Colonic mucosa (tissue), 4 donors: ENCODE measurements around the gene WBP2NL. TPM values are rescaled to one million over a fixed set of nuclear protein-coding genes. Genes with fewer than 3 reads are reported as not detected.

Experiments used
- DNase-seq: peaks from one replicate; pipeline ENCODE4 v3.0.0-alpha.2; 2020
- H3K27ac ChIP-seq: fragments of 200-600 bp; one replicate; pipeline ENCODE4 v1.8.0; 2021
- H3K27me3 ChIP-seq: fragments of 200-600 bp; one replicate; pipeline ENCODE4 v1.8.0; 2021
- H3K36me3 ChIP-seq: fragments of 200-600 bp; one replicate; pipeline ENCODE4 v1.8.0; 2021
- H3K4me1 ChIP-seq: fragments of 200-600 bp; one replicate; pipeline ENCODE4 v1.8.0; 2021; ENCODE audit warnings: mild to moderate bottlenecking
- H3K4me3 ChIP-seq: fragments of 200-600 bp; one replicate; pipeline ENCODE4 v1.8.0; 2021
- H3K9ac ChIP-seq, 2 donors: one replicate each; pipeline ENCODE4 v1.7.0; 2013; ENCODE audit warnings: control low read depth in 2 of 2, low read depth in 2 of 2, low read length in 2 of 2
- H3K9me3 ChIP-seq: fragments of 200-600 bp; one replicate; pipeline ENCODE4 v1.8.0; 2021
- intact Hi-C: fragments of 100-400 bp; cut with DNase I; formaldehyde crosslinking; loops from one replicate; pipeline ENCODE4 v1.14.1; 2022
- total RNA-seq, 2 donors: library from RNA; stranded (reverse); fragmentation: NEBNext Ultra II Directional in 1 of 2; extraction: Animal tissue kit (Norgen Biotek cat#: 25700) in 1 of 2; gene quantifications; one replicate each; pipeline ENCODE4 v1.2.1, GENCODE V29; 2021
- TF ChIP-seq, protein P1 (sequence below): fragments of 200-600 bp; IDR thresholded peaks from one replicate; pipeline ENCODE4 v1.8.0; 2022; ENCODE audit warnings: antibody characterized with exemption, mild to moderate bottlenecking
- donor health status: healthy.
- donor health status: DM: no; HTN: no; CAD: no.
- donor health status: DM: no; HTN: no; CAD: no.

WBP2NL gene
- total RNA-seq, 2 donors from 2014 or later, result 1.1 to 1.9 TPM

DNA sequence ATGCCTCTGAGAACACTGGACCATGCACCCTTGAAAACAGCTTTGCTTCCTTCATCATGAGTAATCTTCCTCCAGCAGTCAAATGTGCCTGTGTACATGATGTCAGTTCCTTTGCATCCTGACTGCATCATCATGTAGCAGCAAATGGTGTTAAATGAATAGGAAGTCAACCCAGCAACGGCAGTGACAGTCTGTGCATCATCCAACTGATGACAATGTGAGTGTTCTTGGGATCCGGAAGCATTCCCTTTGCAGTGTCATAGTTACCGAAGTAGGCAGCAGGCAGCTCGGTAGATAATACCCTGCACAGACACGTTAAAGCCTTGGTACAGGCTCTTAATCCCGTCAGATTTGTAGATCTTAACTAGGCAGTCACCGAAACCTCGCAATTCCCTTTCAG, 2.5 kb downstream of the WBP2NL start:
- no peaks in the 10 kb centered on the region for H3K36me3 ChIP-seq
- TF ChIP-seq, protein P1, sequence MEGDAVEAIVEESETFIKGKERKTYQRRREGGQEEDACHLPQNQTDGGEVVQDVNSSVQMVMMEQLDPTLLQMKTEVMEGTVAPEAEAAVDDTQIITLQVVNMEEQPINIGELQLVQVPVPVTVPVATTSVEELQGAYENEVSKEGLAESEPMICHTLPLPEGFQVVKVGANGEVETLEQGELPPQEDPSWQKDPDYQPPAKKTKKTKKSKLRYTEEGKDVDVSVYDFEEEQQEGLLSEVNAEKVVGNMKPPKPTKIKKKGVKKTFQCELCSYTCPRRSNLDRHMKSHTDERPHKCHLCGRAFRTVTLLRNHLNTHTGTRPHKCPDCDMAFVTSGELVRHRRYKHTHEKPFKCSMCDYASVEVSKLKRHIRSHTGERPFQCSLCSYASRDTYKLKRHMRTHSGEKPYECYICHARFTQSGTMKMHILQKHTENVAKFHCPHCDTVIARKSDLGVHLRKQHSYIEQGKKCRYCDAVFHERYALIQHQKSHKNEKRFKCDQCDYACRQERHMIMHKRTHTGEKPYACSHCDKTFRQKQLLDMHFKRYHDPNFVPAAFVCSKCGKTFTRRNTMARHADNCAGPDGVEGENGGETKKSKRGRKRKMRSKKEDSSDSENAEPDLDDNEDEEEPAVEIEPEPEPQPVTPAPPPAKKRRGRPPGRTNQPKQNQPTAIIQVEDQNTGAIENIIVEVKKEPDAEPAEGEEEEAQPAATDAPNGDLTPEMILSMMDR, result no peak

DNA sequence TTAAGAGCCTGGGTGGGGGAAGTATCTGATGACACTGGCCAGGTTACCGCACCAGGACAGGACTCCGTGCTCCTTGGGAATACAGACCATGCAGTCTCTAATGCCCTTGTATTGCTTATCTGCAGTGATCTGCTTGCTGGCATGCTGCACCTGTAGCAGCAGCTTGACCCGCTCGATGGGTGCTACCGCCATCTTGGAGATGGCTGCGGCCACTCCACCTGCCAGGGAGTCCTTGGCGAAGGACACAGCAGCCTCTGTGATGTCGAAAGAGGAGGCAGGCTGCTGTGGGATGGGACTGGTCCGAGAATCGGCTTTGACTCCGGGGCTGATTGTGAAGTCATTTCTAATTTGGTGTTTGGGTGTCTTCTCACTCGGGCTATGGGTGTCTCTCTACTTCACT, 3.1 kb downstream of the WBP2NL start:
- Histone ChIP-seq H3K9ac (no peak overlapping the region), H3K27ac (no peak overlapping the region), H3K4me3 (no peak overlapping the region), H3K36me3 (no peaks in the 10 kb centered on the region), H3K9me3 (no peaks in the 10 kb centered on the region), H3K27me3 (no peaks in the 10 kb centered on the region), H3K4me1 (no peaks in the 10 kb centered on the region)
- DNase-seq, result no peak
- TF ChIP-seq, protein P1, result no peak
- intact Hi-C loops, result no loop called here

More for the DNA sequence above, 2.5 kb downstream of the WBP2NL start:
- Histone ChIP-seq H3K27me3 (no peaks in the 10 kb centered on the region), H3K9ac (no peak overlapping the region), H3K4me1 (no peaks in the 10 kb centered on the region), H3K4me3 (no peak overlapping the region), H3K27ac (no peak overlapping the region), H3K9me3 (no peaks in the 10 kb centered on the region)
- DNase-seq, result no peak
- intact Hi-C loops, result no loop called here

DNA sequence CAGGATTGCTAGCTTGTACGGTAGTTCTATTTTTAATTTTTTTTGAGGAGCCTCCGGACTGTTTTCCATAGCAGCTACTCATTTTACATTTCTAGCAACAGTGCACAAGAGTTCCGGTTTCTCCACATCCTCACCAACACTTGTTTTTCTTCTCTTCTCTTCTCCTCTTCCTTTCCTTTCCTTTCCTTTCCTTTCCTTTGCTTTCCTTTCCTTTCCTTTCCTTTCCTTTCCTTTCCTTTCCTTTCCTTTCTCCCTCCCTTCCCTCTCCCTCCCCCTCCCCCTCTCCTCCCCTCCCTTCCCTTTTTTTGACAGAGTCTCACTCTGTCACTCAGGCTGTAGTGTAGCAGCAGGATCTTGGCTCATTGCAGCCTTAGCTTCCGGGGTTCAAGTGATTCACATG, 9.3 kb downstream of the WBP2NL start:
- Histone ChIP-seq H3K9me3 (peaks cover 4% of the 10 kb centered on the region), H3K4me1 (no peaks in the 10 kb centered on the region), H3K9ac (no peak overlapping the region), H3K27ac (no peak overlapping the region), H3K36me3 (no peaks in the 10 kb centered on the region), H3K4me3 (no peak overlapping the region), H3K27me3 (no peaks in the 10 kb centered on the region)
- DNase-seq, result no peak
- intact Hi-C loops, result no loop called here
- TF ChIP-seq, protein P1, result no peak

DNA sequence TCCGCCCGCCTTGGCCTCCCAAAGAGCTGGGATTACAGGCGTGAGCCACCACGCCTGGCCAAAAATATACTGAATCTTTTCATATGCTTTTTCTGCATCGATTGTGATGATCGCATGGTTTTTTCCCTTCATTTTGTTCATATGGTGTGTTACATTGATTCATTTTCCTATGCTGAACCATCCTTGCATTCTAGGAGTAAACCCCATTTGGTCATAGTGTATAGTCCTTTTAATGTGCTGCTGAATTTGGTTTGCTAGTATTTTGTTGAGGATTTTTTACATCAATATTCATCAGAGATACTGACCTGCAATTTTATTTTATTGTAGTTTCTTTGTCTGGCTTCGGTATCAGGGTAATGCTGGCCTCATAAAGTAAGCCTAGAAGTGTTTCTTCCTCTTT, 12.2 kb downstream of the WBP2NL start:
- Histone ChIP-seq H3K4me3 (no peak overlapping the region), H3K9me3 (peaks cover 4% of the 10 kb centered on the region), H3K4me1 (no peaks in the 10 kb centered on the region), H3K9ac (no peak overlapping the region), H3K36me3 (no peaks in the 10 kb centered on the region), H3K27me3 (no peaks in the 10 kb centered on the region), H3K27ac (no peak overlapping the region)
- intact Hi-C loops, result no loop called here
- DNase-seq, result no peak
- TF ChIP-seq, protein P1, result no peak

DNA sequence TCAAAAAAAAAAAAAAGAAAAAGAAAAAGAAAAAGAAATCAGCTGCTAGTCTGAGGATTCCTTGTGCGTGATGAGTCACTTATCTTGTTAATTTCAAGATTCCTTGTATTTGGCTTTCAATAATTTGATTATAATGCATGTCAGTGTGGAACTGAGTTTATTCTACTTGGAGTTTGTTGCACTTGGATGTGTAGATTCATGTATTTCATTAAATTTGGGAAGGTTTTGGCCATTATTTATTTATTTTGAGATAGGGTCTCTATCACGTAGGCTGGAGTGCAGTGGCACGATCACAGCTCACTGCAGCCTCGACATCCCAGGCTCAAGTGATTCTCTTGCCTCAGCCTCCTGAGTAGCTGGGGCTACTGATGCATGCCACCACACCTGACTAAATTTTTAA, 14.8 kb downstream of the WBP2NL start:
- peaks cover 4% of the 10 kb centered on the region for H3K9me3 ChIP-seq
- no peaks in the 10 kb centered on the region for H3K4me1 ChIP-seq

More for the DNA sequence above, 14.8 kb downstream of the WBP2NL start:
- no peak overlapping the region for H3K27ac ChIP-seq
- H3K4me3 ChIP-seq, result no peak overlapping the region
- no peaks in the 10 kb centered on the region for H3K36me3 ChIP-seq
- no peak for DNase-seq
- intact Hi-C loops, result no loop called here
- TF ChIP-seq, protein P1, result no peak
- H3K9ac ChIP-seq, result no peak overlapping the region
- H3K27me3 ChIP-seq, result no peaks in the 10 kb centered on the region
